NCI-H2107 (cell line): ENCODE results near the gene GNA12.

ENCODE experiments used
- DNase-seq: peaks from one replicate; lab custom pipeline; 2025; lab: John Stamatoyannopoulos, UW

GNA12 gene

DNA sequence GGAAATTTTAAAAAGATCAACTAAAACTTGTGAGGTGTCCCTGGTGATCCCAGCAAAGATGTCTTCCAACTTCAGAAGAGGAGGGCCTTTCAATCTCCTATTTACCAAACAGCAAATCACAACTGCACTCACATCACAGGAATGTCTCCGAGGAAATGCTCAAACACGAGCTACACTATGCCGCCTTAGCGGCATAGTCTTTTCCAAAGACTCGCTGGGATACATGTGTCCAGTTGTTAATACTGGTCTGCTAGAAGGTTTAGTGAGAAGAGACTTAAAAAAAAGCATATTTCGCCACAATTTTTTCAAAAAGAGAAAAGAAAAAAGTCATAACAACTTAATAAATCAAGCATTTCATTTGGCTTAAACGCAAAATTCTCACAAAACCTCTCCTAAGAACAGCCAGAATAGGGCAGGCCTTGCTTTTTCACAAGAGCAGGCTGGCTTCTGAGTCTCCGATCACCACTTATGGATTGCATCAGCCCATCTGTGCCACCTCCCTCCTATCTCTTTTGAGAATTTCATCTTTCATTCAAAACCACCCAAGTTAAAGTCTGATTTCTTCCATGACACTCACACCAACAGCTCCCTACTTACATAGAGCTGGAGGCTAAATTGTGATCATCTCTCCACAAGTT, 66.1 kb downstream of the GNA12 start:
- DNase-seq, result no peak

DNA sequence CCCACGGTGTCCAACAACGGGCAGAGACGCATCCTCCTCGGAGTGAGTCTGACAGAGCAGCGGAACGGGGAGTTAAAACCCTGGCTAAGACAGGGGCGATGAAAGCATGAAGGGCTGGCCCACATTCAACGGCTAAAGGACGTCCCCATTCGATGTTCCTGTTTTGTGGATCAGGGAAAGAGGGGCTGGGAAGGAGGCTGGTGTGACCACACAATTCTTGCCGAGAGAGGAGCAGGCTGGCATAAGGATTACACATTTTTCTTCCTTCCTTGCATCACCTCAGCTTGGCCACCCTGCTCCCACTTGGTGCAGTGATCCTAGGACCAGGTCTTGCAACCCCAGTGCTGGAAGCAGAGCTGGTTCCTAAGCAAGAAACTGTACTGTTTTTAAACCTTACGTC, 67.7 kb downstream of the GNA12 start:
- DNase-seq, result no peak

DNA sequence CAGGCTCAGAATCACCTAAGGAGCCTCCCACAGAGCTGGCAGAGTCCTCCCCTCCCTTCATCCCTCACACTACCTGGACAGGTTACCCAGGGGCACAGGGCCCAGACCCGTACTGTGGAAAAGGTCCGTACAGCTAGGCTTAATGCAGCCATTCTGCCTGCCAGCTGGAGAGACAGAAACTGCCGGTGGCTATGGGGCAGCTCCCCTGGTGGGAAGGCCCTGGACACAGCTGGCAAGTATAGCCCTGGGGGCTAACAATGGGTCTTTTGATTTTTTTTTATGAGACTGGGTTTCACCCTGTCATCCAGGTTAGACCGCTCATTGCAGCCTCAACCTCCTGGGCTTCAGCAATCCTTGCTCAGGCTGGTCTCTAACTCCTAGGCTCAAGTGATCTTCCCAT, 68.3 kb downstream of the GNA12 start:
- DNase-seq, result no peak

DNA sequence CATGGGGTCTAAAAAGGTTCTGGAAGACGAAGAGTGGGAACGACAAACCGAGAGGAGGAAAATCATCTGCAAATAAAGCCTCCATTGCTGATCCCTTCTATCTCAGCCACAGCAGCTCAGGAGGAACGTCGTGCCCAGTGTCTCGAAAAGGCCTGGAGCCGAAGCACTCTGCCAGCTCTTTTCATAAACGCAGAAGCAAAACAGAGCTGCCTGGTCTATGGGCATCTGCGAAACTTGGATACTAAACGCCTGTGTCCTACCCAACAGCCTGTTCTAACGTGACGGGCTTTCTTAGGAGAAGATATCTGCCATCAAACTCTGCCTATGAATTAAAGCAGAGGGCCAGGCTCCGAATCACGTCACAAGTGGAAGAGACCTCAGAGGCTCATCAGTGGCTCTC, 68.7 kb downstream of the GNA12 start:
- DNase-seq, result no peak

DNA sequence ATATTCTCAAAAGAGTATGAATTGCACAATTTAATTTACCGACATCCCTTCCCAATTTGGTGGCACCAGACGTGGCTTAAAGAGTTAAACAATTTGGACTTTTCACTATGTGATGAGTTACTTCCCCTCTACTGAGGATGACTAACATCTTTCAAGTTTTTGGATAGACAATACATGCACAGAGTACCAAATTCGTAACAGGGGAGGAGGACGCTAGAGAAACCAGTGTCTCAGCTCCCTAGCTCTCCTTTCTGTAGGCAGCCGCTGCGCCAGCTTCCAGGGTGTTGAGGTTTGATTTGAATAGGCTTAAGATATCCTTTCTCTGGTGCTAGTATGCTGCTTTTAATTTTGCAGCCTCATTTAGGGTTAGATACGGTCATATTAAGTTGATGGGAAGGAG, 69.2 kb downstream of the GNA12 start:
- DNase-seq, result no peak

DNA sequence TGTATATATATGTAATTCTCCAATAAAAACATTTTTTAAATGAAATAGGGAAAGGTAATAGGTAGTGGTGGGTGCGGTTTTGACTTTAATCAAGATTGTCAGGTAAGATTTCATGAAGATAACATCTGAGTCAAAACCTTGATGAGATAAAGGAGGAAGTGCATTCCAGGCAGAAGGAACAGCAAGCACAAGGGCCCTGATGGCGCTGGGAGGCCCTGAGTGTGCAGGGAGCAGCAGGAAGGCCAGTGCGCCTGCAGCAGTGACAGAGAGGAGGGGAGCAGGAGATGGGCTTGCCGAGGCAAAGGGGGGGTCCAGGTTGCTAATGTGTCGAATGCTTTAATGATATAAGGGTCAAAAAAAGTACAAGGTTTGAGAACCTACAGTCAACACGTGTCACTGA, 69.8 kb downstream of the GNA12 start:
- no peak for DNase-seq

DNA sequence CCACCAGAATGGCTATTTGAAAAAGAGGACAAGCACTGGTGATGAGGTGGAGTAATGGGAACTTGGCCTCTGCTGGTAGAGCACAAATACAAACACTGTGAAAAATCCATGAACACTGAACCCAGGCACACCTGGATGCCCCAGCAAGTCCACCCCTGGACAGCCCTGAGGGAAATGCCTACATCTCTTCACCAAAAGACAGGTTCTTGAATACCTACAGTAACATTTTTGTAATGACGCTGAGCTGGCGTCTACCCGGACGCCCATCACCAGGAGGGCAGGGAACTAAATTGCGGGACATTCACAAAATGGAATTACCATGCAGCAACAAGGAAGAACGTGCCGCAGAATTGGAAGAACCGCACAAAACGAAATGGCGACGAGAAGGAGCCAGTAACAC, 70.5 kb downstream of the GNA12 start:
- no peak for DNase-seq

DNA sequence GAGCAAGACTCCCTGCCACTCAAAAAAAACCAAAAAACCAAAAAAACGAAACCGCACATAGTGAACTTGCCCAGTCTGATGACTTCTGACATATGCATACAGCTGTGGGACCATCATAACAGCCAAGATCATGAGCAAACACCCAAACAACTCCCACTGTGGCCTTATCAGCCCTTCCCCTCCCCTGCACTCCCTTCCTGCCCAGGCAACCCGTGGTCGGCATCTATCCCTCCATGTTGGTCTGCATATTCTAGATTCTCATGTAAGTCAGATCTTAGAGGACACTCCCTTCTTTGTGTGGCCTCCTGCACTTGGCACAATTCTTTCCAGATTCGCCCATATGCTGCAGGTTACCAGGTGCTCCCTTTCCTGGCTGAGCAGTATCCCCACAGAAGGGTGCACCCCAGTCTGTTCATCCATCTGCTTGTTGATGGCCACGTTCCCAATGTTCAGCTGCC, 72.8 kb downstream of the GNA12 start:
- DNase-seq, result no peak

DNA sequence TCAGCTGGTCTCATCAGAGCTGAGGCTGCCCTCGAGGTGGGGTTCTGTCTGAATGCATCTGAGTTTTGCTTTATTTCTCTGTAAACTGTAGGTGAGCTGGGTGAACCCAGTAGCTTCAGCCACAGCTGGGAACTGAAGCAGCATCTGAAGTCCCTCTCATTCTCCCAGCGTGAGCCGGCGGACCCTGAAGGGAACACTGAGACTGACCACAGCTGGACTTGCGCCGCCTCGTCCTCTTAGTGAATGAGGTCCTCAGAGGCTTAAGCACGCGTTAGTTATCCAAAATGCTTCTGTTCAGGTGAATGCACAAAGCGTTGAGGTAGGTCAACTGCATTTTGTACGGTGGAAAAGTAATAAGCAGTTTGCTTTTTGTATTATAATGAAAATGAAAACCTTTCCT, 79.5 kb downstream of the GNA12 start:
- no peak for DNase-seq

DNA sequence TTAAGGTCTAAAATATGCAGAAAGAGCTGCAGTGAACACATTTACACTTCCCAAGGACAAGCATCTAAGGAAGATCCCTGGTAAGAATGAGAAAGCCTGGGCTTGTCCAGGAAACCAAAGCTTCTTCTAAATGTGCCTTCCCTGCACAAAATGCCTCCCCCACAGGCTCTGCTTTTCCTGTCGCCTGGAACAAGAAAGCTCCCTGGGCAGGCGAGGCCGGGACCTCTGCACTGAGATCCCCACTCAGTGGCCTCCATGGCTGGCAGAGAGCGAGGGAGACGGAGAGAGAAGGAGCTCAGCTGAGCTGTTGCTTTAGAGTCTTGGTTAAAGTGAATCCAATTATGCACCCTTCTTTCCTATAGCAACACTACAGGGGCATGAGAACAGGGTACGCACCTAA, 80.5 kb downstream of the GNA12 start:
- no peak for DNase-seq

DNA sequence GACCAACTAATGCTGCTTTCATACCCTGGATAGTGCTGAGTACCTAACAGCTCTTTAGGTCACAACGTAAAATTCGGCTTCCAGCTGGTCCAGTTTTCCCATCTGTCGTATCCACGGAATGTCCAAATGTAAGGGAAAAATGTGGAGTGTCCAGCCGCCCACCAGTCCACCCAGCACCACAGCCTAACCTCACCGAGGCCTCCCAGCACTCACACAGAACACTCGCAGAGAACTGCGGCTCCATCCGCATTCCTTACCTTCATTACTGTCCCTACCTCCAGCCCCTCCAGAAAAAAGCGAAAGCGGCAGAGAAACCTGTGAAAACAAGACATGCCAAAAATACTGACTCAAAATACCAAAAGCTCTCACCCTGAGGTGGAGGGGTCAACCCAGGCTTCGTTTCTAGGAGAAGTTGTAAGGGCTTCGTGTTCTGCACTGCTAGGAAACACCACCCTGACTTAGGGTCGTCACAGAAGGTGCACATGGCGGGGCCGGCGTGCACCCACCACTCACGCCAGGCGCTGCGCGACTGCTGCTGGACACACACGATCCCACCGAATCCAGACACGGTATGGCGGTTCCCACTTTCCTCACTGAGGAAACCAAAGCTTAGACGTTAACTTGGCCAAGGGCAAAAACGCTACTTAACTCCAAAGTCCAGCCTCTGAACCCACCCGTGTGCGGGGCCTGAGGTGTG, 82.2 kb downstream of the GNA12 start:
- DNase-seq, result no peak

DNA sequence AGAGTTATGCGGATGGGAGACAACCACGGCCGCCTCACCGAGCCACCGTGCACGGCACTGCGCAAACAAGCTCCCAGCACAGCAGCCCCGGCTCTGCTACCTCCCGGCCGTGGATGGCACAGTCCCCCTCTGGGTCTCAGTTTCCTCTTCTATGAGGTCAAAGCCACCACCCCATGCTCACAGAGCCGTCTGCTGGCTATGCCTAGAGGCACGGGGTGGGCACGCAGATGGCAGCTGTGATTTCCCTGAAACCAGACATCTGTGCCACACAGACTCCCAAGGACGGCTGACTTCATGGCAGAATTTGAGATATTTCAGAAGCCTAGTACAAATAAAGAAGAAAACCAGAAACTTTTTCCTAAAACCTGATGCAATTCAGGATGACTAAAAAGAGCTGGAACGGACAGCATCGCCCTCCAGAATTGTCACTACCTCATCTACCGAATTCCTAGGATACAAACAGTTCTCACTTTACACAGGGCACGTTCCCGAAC, 82.9 kb downstream of the GNA12 start:
- no peak for DNase-seq

DNA sequence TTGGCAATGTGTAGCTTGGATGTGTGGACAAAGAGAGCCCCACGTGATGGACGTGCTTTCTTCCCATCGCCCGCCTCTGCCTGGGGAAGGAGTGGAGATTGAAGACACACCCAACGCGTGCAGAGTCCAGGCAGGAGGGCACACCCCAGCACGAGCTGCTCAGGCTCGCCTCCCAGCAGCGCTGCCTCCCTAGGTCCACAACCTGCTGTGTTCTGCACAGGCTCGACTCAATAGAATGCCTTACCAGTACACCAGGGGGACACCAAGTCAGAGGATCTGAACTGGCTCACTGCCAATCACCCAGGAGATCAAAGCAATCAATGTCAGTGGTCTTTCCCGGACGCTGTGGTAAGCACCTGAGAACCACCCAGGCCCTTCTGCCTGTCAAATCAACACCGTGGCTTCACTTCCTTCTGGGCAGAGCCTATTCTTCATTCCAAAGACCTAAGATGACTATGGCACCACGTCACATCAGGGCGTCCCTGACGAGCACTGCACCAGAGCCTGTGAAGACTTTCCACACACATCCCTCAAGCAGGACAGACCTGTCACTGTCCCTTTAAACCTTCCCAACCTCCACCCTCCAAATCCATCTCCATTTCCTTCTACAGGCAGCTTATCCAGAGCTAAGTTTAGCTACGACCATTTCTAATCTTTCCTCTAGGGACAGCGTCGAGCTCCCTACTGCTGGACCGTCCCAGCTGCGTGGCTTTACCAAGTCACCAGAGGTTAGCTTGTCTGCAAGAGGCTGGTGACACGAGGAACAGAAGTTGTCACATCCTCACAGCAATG, 83.8 kb downstream of the GNA12 start:
- DNase-seq, result no peak

DNA sequence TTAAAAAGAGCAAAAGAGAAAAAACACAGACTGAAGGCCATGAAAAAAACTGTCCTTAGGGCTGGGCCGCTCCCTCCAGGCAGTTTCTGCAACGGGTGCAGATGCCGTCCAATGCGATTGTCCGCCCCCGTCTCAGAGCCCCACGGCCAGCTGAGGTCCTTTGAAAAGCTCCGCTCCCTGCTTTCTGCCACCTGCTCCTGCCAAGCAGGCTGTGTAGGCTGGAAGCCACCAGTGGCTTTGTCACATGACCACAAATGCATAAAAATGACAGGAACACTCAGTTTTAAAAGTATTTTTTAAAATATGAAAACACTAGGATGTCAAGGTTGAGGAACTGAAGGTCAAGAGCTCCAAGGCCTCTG, 84.4 kb downstream of the GNA12 start:
- peak; percentile 26 for DNase-seq

DNA sequence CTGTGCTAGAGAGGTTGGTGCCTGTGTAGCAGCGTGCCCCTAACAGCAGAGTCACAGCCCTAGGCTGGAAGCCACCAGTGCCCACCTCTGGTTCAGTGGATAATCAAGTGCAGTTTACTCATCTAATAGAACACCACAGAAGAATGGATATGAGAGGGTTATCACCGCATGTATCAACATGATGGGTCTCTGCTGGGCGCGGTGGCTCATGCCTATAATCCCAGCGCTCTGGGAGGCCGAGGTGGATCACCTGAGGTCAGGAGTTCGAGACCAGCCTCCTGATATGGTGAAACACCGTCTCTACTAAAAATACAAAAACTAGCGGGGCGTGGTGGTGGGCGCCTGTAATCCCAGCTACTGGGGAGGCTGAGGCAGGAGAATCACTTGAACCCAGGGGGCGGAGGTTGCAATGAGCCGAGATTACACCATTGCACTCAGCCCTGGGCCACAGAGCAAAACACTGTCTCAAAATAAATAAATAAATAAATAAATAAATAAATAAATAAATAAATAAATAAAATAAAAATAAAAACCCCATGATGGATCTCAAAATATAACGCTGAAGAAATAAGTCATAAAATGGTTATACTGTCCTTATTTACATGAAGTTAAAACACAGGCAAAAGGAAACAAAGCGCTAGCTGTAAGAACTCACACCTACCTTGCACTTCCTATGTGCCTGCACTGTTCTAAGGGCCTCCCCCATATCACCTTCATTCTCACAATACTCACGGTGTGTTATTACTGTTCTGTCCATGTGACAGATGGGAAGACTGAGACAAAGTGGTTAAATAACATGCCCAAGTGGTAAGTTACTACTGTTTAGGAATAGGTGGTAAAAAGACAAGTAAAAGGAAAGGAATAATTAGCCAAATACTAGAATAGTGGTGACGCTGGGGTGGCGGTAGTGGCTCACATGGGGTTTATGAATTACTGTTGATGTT, 85.2 kb downstream of the GNA12 start:
- DNase-seq, result no peak

DNA sequence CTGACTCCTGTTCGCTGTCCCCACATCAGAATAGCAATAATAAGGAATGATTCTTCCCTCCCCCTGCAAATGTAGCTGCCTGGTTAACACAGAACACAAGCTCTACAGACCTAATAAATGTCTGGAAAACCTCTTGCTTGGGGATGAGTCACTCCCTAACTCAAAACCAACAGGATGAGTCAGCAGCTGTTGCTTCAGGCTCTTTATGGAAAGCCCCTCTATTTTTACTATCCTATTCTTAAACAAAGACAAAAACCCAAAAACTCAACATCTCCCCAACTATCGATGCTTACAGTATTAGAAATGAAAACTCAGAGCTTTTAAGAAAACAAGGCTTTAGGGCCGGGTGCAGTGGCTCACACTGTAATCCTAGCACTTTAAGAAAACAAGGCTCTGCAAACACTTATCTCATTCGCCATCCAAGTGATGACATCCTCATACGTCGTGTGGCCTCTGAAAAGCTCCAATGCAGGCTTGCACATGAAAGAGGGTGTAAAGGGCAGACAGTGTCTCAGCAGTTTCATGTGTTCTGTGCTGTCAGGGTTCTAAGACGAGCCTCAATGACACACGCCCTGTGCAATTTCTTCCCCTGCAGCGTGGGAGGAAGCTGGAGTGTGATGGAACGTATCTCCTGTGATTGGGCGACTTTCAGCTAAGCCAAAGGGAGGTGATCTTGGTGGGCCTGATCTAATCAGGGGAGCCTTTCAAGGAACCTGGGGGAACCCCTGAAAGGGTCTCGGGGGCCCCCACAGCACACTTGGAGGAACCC, 86.0 kb downstream of the GNA12 start:
- DNase-seq, result no peak

DNA sequence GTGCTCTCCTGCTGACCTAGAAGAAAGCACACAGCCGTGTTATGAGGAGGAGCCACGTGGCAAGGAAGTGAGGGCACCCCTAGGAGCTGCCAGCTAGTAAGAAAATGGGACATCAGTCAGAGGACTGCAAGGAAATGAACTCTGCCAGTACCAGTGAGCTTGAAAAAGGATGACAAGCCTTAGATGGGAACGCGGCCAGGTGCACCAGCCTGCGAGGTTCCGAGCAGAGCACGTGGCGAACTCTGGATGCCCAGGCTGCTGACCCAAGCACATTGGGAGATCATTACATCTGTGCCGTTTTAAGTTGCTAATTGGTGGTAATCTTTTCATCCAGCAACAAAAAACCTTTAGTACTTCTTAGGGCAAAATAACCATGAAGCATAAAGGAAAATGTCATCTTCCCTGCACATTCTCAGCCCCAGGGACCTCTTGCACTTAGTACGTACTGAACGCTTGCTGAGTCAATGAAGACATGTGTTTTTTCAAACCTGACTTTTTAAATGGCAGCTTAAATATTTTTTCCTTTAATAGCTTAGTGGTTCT, 86.7 kb downstream of the GNA12 start:
- no peak for DNase-seq

DNA sequence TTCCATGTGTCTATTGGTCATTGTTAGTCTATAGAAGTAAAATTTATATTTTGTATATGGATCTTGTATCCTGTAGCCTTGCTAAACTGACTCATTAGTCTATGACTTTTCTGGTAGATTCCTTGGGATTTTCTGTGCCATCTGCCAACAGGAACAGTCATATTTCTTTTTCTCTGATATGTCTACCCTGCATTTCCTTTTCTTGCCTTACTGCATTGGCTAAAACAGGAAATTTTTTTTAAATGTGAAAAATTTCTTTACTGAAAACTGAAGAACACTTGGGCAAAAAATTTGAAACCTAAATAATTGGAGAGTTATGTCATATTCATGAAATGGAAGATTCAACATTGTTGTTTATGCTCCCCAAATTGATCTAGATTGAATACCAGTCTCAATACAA, 88.6 kb downstream of the GNA12 start:
- DNase-seq, result no peak

DNA sequence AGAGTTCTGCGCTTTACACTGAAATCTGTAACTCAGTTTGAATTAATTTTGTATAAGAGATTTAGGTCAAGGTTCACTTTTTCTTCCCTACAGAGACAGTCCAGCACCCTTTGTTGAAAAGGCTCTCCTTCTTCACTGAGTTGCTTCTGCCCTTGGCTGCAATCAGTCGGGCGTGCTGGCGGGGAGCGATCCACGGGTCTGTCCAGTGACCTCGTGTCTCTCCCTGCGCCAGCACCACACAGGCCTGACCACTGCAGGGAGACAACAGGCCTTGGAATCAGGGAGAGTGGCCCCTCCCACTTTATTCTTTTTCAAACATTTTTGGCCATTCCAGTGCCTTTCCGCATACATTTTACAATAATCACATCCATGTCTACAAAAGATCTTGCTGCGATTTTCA, 89.2 kb downstream of the GNA12 start:
- DNase-seq, result no peak

DNA sequence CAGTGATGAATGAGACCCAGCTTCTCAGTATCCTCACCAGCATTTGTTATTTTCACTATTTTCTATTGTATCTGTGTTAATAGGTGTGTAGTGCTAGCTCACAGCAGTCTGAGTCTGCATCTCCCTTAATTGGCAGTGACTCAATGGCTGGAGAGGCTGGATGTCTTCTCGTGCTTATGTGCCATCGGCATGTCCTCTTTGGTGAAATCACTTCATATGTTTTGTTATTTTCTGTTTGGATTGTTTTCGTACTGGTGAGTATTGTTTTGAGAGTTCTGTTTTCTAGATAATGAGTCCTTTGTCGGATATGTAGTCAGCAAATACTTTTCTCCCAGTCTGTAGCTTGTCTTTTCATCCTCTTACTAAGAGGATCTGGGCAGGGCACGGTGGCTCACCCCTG, 90.0 kb downstream of the GNA12 start:
- DNase-seq, result no peak

DNA sequence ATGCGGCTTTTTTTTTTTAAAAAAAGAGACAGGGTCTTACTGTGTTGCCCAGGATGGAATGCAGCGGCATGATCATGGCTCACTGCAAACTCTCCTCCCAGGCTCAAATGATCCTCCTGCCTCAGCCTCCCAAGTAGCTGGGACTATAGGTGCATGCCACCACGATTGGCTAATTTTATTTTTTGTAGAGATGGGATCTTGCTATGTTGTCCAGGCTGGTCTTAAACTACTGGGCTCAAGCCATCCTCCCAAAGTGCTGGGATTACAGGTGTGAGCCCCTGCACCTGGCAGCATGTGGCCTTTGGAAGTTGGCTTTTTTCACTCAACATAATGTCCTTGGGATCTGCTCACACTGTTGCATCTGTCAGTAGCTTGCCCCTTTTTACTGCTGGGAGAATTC, 91.0 kb downstream of the GNA12 start:
- no peak for DNase-seq
